PC-3 (cell line): ENCODE measurements around the gene HOXD12. TPM values are rescaled to one million over a fixed set of nuclear protein-coding genes. Genes with fewer than 3 reads are reported as not detected.

Experiments used
- ATAC-seq: fragments of 200-7000 bp; cut with Tn5 transposase; 2 replicates; pipeline ENCODE4 v1.9.1; 2020; ENCODE audit warnings: mild to moderate bottlenecking, moderate library complexity
- BruUV-seq: library from RNA; stranded (reverse); fragments of 400-500 nt; replicated peaks from 2 replicates; lab custom pipeline; 2021; lab: Mats Ljungman, UMichigan
- CTCF ChIA-PET: fragments of 300-600 bp; sonication (Branson Sonifier 250); formaldehyde crosslinking; loops from one replicate; lab custom pipeline; 2022; ENCODE audit warnings: antibody characterized with exemption; lab: Charles Lee
- POLR2A ChIA-PET: fragments of 300-600 bp; sonication (Branson Sonifier 250); formaldehyde crosslinking; loops from one replicate; lab custom pipeline; 2022; ENCODE audit warnings: antibody characterized with exemption; ENCODE audit not compliant: unreplicated experiment; lab: Charles Lee
- DNase-seq: peaks from one replicate; pipeline ENCODE4 v3.0.0-alpha.2; 2015
- H2AFZ ChIP-seq: fragments of 300-600 bp; sonication (generic); 2 replicates; pipeline ENCODE4 v1.6.0; 2016; ENCODE audit warnings: antibody characterized with exemption, low read length
- H3F3A ChIP-seq: fragments of 300-600 bp; sonication (generic); one replicate; pipeline ENCODE4 v1.6.0; 2017; ENCODE audit warnings: antibody characterized with exemption, low read length, control low read depth, mild to moderate bottlenecking; ENCODE audit not compliant: unreplicated experiment
- H3K27ac ChIP-seq: fragments of 300-600 bp; sonication (generic); 2 replicates; pipeline ENCODE4 v1.5.1; 2016; ENCODE audit warnings: mild to moderate bottlenecking, low read length
- H3K27me3 ChIP-seq: fragments of 300-600 bp; sonication (generic); 2 replicates; pipeline ENCODE4 v1.6.1; 2016; ENCODE audit warnings: low read length, mixed read lengths
- H3K36me3 ChIP-seq: fragments of 300-600 bp; sonication (generic); 2 replicates; pipeline ENCODE4 v1.6.1; 2016; ENCODE audit warnings: low read depth, mixed run types, low read length, mixed read lengths
- H3K4me1 ChIP-seq: fragments of 300-600 bp; sonication (generic); 2 replicates; pipeline ENCODE4 v1.5.1; 2016; ENCODE audit warnings: low read length; ENCODE audit not compliant: insufficient read depth
- H3K4me2 ChIP-seq: fragments of 300-600 bp; sonication (generic); 2 replicates; pipeline ENCODE4 v1.6.0; 2016; ENCODE audit warnings: low read length
- H3K4me3 ChIP-seq: fragments of 300-600 bp; sonication (generic); 2 replicates; pipeline ENCODE4 v1.5.1; 2016; ENCODE audit warnings: mild to moderate bottlenecking, low read length, mixed read lengths
- H3K79me2 ChIP-seq: fragments of 300-600 bp; sonication (generic); 2 replicates; pipeline ENCODE4 v1.6.1; 2017; ENCODE audit warnings: low read length, mixed read lengths
- H3K9ac ChIP-seq: fragments of 300-600 bp; sonication (generic); 2 replicates; pipeline ENCODE4 v1.6.0; 2016; ENCODE audit warnings: mild to moderate bottlenecking, low read length
- H3K9me2 ChIP-seq: fragments of 300-600 bp; sonication (generic); replicated peaks from 2 replicates; pipeline ENCODE4 v1.6.1; 2016; ENCODE audit warnings: mixed run types, low read length, mixed read lengths
- H3K9me3 ChIP-seq: fragments of 300-600 bp; sonication (generic); 2 replicates; pipeline ENCODE4 v1.6.1; 2016; ENCODE audit warnings: low read length, mixed read lengths
- H4K20me1 ChIP-seq: fragments of 300-600 bp; sonication (generic); 2 replicates; pipeline ENCODE4 v1.6.1; 2016; ENCODE audit warnings: low read length, mixed read lengths
- EZH2 ChIP-seq: fragments of 300-600 bp; sonication (generic); IDR thresholded peaks from one replicate; pipeline ENCODE4 v1.6.1; 2017; ENCODE audit warnings: antibody characterized with exemption, mild to moderate bottlenecking, low read length; ENCODE audit not compliant: unreplicated experiment
- EZH2phosphoT487 ChIP-seq: fragments of 300-600 bp; sonication (generic); IDR thresholded peaks from 2 replicates; pipeline ENCODE4 v1.6.1; 2018; ENCODE audit warnings: mild to moderate bottlenecking, antibody characterized with exemption, low read length, borderline replicate concordance
- intact Hi-C: fragments of 100-400 bp; cut with micrococcal nuclease; formaldehyde crosslinking; loops from 2 replicates; pipeline ENCODE4 v1.9.0; 2023
- total RNA-seq: library from RNA; depleted of rRNA; stranded (reverse); fragments of >200 nt; gene quantifications from 2 replicates; pipeline ENCODE4 v1.2.3, GENCODE V29; 2014
- TF ChIP-seq, protein P1 (sequence below): fragments of 300-600 bp; sonication (generic); conservative IDR thresholded peaks from 2 replicates; pipeline ENCODE4 v1.5.1; 2017; ENCODE audit warnings: antibody characterized with exemption, low read depth, mild to moderate bottlenecking, low read length

The HOXD12 gene
- total RNA-seq, 1 experiment from 2014 or later = not detected

DNA sequence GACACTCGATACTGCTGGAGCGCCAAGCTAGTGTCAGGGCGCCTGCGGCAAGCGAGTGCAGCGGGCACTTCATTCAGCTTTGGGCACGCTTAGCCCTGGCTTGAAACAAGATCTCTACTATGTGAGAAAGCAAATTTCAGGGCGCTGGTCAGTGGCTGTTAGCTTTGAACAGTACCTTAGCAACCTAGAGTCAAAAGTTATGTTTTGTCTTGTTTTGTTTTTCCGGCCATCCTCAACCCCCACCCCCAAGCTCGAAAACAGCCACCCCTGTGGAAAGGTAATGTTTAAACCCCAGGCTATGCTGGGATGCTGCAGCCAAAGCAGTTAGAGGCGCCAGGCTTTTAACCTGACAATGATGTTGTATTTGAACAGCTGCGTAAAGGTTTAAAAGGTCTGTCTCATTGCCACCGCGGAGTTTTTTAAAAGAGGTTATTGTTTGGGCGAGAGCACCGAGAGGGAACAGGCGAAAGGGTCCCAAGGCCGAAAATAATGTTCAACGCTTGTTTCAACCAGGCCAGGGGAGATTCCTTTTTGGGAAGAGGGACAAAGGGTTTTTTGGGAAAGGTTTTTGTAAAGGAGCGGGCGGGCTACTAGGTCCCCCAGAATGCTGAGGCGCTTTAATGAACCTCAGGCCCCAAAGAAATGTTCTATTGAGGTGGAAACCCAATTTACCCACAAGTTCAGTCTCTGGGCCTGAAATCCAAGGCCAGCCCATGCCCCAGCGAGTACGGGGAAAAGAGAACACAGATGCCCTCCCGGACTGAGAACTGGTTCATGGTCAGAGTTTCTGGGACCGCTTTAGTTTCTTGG lies 14.7 kb downstream of the HOXD12 start:
- H3K27ac ChIP-seq = no peak overlapping the region
- ChIA-PET POLR2A (no interaction called here), CTCF (interaction anchor here (0.6 kb wide), 1 partner anchor 538 kb away, joined by 3 read pairs; no protein-coding TSS in a partner anchor)
- BruUV-seq = no TSS peak
- no peaks in the 10 kb centered on the region for H3K9me2 ChIP-seq
- peaks cover 26% of the 10 kb centered on the region; the same call in 1 of the 2 replicates for H3K27me3 ChIP-seq
- H3K4me3 ChIP-seq = no peak overlapping the region
- no peak overlapping the region for H3K9ac ChIP-seq
- H3K79me2 ChIP-seq = no peaks in the 10 kb centered on the region
- no peaks in the 10 kb centered on the region for H4K20me1 ChIP-seq
- DNase-seq (peak; percentile 17), ATAC-seq (peak; percentile 51; the same call in 1 of the 2 replicates)
- no peaks in the 10 kb centered on the region for H3F3A ChIP-seq
- TF ChIP-seq EZH2 = no peak
- TF ChIP-seq, protein P1, sequence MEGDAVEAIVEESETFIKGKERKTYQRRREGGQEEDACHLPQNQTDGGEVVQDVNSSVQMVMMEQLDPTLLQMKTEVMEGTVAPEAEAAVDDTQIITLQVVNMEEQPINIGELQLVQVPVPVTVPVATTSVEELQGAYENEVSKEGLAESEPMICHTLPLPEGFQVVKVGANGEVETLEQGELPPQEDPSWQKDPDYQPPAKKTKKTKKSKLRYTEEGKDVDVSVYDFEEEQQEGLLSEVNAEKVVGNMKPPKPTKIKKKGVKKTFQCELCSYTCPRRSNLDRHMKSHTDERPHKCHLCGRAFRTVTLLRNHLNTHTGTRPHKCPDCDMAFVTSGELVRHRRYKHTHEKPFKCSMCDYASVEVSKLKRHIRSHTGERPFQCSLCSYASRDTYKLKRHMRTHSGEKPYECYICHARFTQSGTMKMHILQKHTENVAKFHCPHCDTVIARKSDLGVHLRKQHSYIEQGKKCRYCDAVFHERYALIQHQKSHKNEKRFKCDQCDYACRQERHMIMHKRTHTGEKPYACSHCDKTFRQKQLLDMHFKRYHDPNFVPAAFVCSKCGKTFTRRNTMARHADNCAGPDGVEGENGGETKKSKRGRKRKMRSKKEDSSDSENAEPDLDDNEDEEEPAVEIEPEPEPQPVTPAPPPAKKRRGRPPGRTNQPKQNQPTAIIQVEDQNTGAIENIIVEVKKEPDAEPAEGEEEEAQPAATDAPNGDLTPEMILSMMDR = no peak
- no peak for TF ChIP-seq EZH2phosphoT487
- intact Hi-C loops = loop anchor here (5.0 kb wide), 2 partner anchors 698 to 1033 kb away; no protein-coding TSS in a partner anchor
- H2AFZ ChIP-seq = no peak overlapping the region
- H3K36me3 ChIP-seq = no peaks in the 10 kb centered on the region
- H3K9me3 ChIP-seq = no peaks in the 10 kb centered on the region
- H3K4me2 ChIP-seq = peak overlapping the region; percentile 42; the same call in 1 of the 2 replicates
- no peaks in the 10 kb centered on the region for H3K4me1 ChIP-seq

DNA sequence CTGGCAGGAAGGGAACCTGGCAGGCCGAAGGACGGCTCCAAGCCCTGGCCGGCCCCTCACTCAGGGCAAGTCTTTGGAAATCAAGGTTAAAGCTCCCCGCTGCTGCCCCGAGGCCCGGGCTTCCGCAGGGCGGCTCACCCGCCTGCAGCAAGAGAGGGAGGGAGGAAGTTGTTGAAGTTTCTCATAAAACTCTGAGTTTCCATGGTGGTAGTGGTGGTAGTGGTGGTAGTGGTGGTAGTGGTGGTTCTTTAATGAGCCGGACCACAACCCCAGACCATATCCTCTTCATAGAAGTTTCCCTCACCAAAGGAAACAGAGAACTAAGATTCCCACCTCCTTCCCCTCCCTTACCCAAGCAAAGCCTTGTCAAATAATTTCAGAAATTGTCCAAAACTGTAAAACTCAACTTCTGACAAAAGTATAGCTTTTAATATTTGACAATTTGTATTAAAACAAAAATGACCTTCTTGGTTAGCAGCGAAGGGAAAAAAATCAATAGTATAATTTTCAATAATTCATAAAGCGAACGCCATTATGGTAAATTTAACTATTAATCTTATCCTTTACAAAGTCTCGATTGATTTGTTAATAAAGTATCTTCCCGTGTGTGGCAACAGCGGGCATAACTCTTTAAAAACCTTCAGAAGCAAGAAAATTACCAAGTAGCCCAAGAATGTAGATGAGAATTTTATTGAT lies 15.5 kb downstream of the HOXD12 start:
- intact Hi-C loops = loop anchor here (5.0 kb wide), 2 partner anchors 697 to 1032 kb away; no protein-coding TSS in a partner anchor

More for the DNA sequence above, 15.5 kb downstream of the HOXD12 start:
- TF ChIP-seq, protein P1 = no peak
- TF ChIP-seq EZH2phosphoT487 (no peak), EZH2 (no peak)
- no peaks in the 10 kb centered on the region for H3K79me2 ChIP-seq
- no peak for DNase-seq
- no peak overlapping the region for H3K4me3 ChIP-seq
- no peaks in the 10 kb centered on the region for H3K36me3 ChIP-seq
- no peak for ATAC-seq
- H3K9ac ChIP-seq = no peak overlapping the region
- no peak overlapping the region for H2AFZ ChIP-seq
- no TSS peak for BruUV-seq
- H3K27me3 ChIP-seq = peaks cover 23% of the 10 kb centered on the region; the same call in 1 of the 2 replicates
- H4K20me1 ChIP-seq = no peaks in the 10 kb centered on the region
- ChIA-PET POLR2A (no interaction called here), CTCF (interaction anchor here (0.6 kb wide), 1 partner anchor 537 kb away, joined by 3 read pairs; no protein-coding TSS in a partner anchor)
- no peak overlapping the region for H3K4me2 ChIP-seq
- H3K4me1 ChIP-seq = no peaks in the 10 kb centered on the region
- no peaks in the 10 kb centered on the region for H3K9me2 ChIP-seq
- no peaks in the 10 kb centered on the region for H3K9me3 ChIP-seq
- no peaks in the 10 kb centered on the region for H3F3A ChIP-seq
- H3K27ac ChIP-seq = no peak overlapping the region
